Measurements from ENCODE around the gene DUSP16.

- TF ChIP-seq, protein P1, sequence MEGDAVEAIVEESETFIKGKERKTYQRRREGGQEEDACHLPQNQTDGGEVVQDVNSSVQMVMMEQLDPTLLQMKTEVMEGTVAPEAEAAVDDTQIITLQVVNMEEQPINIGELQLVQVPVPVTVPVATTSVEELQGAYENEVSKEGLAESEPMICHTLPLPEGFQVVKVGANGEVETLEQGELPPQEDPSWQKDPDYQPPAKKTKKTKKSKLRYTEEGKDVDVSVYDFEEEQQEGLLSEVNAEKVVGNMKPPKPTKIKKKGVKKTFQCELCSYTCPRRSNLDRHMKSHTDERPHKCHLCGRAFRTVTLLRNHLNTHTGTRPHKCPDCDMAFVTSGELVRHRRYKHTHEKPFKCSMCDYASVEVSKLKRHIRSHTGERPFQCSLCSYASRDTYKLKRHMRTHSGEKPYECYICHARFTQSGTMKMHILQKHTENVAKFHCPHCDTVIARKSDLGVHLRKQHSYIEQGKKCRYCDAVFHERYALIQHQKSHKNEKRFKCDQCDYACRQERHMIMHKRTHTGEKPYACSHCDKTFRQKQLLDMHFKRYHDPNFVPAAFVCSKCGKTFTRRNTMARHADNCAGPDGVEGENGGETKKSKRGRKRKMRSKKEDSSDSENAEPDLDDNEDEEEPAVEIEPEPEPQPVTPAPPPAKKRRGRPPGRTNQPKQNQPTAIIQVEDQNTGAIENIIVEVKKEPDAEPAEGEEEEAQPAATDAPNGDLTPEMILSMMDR (IDR thresholded peaks at IDR 0.05) = no peak
- TF ChIP-seq POLR2A (IDR thresholded peaks at IDR 0.05) = no peak
Measured at GRCh38 chr12:12542286-12542685, 20.4 kb downstream of the DUSP16 start.
